SJCRH30 (cell line): Measurements from ENCODE around the gene SLC6A3. TPM values are rescaled to one million over a fixed set of nuclear protein-coding genes. Genes with fewer than 3 reads are reported as not detected.

Experiments used
- DNase-seq, 2 experiments: peaks; one replicate each; pipeline ENCODE4 v3.0.0-alpha.2; 2015 to 2020
- H3K27ac ChIP-seq: fragments of 250-450 bp; sonication (Bioruptor Pico); 2 replicates; pipeline ENCODE4 v1.5.1; 2020; ENCODE audit warnings: mild to moderate bottlenecking, moderate library complexity
- H3K27me3 ChIP-seq: fragments of 250-450 bp; sonication (Bioruptor Pico); 2 replicates; pipeline ENCODE4 v1.5.1; 2020; ENCODE audit warnings: mild to moderate bottlenecking, moderate library complexity
- H3K36me3 ChIP-seq: fragments of 250-450 bp; sonication (Bioruptor Pico); 2 replicates; pipeline ENCODE4 v1.5.1; 2020; ENCODE audit warnings: mild to moderate bottlenecking, moderate library complexity
- H3K4me1 ChIP-seq: fragments of 250-450 bp; sonication (Bioruptor Pico); 2 replicates; pipeline ENCODE4 v1.5.1; 2020; ENCODE audit warnings: mild to moderate bottlenecking, moderate library complexity
- H3K4me3 ChIP-seq: fragments of 250-450 bp; sonication (Bioruptor Pico); 2 replicates; pipeline ENCODE4 v1.5.1; 2020; ENCODE audit warnings: mild to moderate bottlenecking, moderate library complexity
- H3K9me3 ChIP-seq: fragments of 250-450 bp; sonication (Bioruptor Pico); replicated peaks from 2 replicates; pipeline ENCODE4 v1.5.1; 2020; ENCODE audit warnings: mild to moderate bottlenecking, moderate library complexity
- total RNA-seq: library from RNA; depleted of rRNA; stranded (reverse); fragments of >200 nt; shearing (Covaris generic); gene quantifications from 2 replicates; pipeline ENCODE4 v1.2.3, GENCODE V29; 2014

Gene SLC6A3
- total RNA-seq, 1 experiment from 2014 or later: 0.04 TPM

GRCh38 chr5:1392801-1393565 lies 52.3 kb downstream of the SLC6A3 start:
- H3K36me3 ChIP-seq: no peaks in the 10 kb centered on the region
- no peaks in the 10 kb centered on the region for H3K9me3 ChIP-seq
- no peaks in the 10 kb centered on the region for H3K4me1 ChIP-seq
- no peaks in the 10 kb centered on the region for H3K27me3 ChIP-seq
- H3K4me3 ChIP-seq: no peak overlapping the region
- H3K27ac ChIP-seq: no peak overlapping the region
- no peak for DNase-seq

GRCh38 chr5:1392261-1392660 lies 53.0 kb downstream of the SLC6A3 start:
- Histone ChIP-seq H3K36me3 (no peaks in the 10 kb centered on the region), H3K27ac (no peak overlapping the region), H3K4me3 (no peak overlapping the region), H3K27me3 (no peaks in the 10 kb centered on the region), H3K4me1 (no peaks in the 10 kb centered on the region), H3K9me3 (no peaks in the 10 kb centered on the region)
- DNase-seq: no peak

DNA sequence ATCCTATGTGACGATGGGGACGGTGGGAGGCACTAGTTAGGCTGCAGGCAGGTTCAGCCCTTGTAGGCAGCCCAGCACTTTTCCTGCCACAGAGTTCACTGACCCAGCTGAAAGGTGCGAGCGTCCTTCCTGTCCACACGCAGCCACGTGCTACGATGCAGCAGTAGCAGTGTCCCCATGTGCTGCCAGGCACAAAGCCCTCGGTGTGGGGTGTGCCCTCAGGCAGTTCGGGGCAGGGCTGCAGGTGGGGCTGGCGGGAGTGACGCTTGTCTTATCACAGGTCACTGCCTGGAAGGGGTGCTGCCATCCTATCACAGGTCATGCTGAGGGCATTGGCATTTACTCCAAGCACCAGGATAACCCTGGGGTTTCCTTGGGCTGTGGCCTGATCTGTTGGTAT lies 53.5 kb downstream of the SLC6A3 start:
- DNase-seq: no peak
- Histone ChIP-seq H3K4me3 (no peak overlapping the region), H3K4me1 (no peaks in the 10 kb centered on the region), H3K36me3 (no peaks in the 10 kb centered on the region), H3K27me3 (no peaks in the 10 kb centered on the region), H3K9me3 (no peaks in the 10 kb centered on the region), H3K27ac (no peak overlapping the region)

DNA sequence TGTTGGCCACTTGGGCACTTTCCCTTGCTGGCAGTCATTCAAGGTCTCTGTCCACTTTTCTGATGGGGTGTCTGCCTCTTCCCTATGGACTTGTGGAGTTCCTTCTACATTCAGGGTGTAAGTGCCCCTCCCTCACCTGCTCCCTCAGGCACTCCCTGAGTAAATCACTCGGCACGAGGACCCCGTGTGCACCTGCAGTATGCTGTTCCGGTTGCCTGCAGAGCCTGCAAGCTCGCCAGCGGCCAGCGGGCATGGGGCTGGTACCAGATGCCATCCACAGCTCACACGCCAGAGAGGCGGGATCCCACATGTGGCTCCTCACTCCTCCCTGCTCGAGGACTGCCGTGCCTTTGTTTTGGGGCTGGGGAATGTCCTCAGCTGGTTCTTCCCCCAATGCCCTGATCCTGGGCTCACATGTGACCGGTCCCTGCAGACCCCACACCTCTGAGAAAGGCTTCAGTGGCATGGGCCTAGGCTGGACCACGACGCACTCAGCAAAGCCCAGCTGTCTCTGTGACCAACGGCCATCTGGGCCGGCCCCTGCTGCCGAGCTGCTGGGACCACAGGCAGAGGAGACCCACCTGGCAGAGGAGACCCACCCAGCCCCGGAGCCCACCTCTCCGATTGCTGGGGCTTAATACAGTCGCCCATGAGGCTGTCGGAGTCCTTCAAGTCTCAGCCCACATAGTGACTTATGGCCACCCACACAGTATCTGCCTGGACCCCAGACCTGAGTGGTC lies 54.2 kb downstream of the SLC6A3 start:
- Histone ChIP-seq H3K27me3 (no peaks in the 10 kb centered on the region), H3K36me3 (no peaks in the 10 kb centered on the region), H3K4me3 (no peak overlapping the region), H3K4me1 (no peaks in the 10 kb centered on the region), H3K9me3 (no peaks in the 10 kb centered on the region), H3K27ac (no peak overlapping the region)
- no peak for DNase-seq

- Histone ChIP-seq H3K4me1 (no peaks in the 10 kb centered on the region), H3K36me3 (no peaks in the 10 kb centered on the region), H3K9me3 (no peaks in the 10 kb centered on the region), H3K4me3 (no peak overlapping the region), H3K27ac (no peak overlapping the region), H3K27me3 (no peaks in the 10 kb centered on the region)
- no peak for DNase-seq
These were observed 54.9 kb downstream of the SLC6A3 start for GRCh38 chr5:1390333-1390732.

- Histone ChIP-seq H3K4me3 (no peak overlapping the region), H3K27ac (no peak overlapping the region), H3K4me1 (no peaks in the 10 kb centered on the region), H3K9me3 (no peaks in the 10 kb centered on the region), H3K27me3 (no peaks in the 10 kb centered on the region), H3K36me3 (no peaks in the 10 kb centered on the region)
- DNase-seq: no peak
These were observed 56.8 kb downstream of the SLC6A3 start for GRCh38 chr5:1388383-1388967.

DNA sequence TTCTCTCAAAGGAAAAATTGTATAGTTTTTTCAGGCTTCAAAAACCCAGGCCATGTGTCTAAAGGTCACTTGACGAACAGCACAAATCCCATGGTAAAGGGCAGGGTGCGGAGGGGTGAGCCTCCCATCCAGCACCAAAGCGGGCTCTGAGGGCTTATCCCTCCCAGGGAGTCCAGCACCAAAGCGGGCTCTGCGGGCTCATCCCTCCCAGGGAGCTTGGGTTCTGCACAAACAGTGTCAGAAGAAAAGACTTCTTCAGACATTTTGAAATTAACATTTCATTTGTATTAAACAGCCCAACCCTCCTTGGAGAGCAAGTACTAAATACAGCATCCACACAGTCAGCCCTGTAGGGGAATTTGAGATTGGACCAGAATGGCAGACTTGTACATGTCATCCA lies 57.4 kb downstream of the SLC6A3 start:
- no peaks in the 10 kb centered on the region for H3K4me1 ChIP-seq
- no peak overlapping the region for H3K27ac ChIP-seq
- no peaks in the 10 kb centered on the region for H3K9me3 ChIP-seq
- no peak for DNase-seq
- no peaks in the 10 kb centered on the region for H3K36me3 ChIP-seq
- no peaks in the 10 kb centered on the region for H3K27me3 ChIP-seq
- H3K4me3 ChIP-seq: no peak overlapping the region

DNA sequence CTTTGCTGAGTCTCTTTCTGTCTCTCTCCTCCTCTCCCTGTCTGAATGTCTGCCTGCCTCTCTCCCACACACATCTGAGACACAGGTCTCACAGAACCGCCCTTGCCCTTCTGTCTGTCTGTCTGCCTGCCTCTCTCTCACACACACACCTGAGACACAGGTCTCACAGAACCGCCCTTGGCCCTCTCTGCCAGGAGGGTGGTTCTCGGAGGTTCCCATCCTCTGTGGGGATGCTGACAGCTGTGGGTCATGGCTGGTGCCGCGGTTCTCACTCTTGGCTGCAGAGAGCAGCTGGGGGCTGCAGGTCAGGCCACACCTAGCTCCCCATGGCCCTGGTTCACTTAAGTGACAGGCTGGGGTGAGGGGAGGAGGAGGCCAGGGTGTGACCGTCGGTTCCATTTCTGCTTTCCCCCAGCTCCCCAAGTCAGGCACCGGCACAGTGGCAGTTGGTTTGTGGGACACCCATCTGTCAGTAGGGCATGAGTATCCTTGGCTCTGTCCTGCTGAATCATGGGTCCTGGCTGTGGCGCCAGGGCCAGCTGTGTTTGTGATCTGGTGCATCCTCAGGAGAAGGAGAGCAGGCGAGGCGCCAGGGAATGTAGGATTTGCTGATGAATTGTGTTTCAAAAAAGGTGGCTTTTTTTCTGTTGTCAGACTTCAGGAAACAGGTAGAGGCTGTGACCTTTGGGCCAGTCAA lies 58.0 kb downstream of the SLC6A3 start:
- no peaks in the 10 kb centered on the region for H3K36me3 ChIP-seq
- no peak overlapping the region for H3K4me3 ChIP-seq
- H3K9me3 ChIP-seq: no peaks in the 10 kb centered on the region
- DNase-seq: no peak
- H3K27me3 ChIP-seq: no peaks in the 10 kb centered on the region
- no peak overlapping the region for H3K27ac ChIP-seq
- no peaks in the 10 kb centered on the region for H3K4me1 ChIP-seq

DNA sequence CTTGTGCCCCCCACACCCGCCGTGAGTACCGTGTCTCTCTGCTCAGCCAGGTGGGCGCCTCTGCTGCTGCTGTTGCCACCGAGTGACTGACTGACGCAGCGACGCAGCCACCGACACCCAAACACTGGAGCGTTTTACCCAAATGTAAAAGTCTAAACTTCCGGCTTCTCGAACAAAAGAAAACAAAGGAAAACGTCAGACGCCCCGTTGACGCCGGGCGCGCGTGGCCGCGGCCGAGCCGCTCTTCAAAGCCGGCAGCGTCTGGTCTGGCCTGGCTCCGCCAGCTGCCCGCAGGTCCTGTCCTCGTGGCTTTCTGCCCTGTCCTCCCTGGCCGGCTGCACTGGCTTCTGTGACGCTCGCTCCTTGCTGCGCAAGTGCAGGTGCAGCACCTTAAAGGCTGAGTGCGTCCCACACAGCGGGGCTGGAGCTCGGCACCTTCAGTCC lies 58.9 kb downstream of the SLC6A3 start:
- Histone ChIP-seq H3K9me3 (no peaks in the 10 kb centered on the region), H3K27me3 (no peaks in the 10 kb centered on the region), H3K27ac (no peak overlapping the region), H3K4me1 (no peaks in the 10 kb centered on the region), H3K36me3 (no peaks in the 10 kb centered on the region), H3K4me3 (no peak overlapping the region)
- DNase-seq: no peak

- Histone ChIP-seq H3K27ac (no peak overlapping the region), H3K9me3 (no peaks in the 10 kb centered on the region), H3K27me3 (no peaks in the 10 kb centered on the region), H3K4me3 (no peak overlapping the region), H3K4me1 (no peaks in the 10 kb centered on the region), H3K36me3 (no peaks in the 10 kb centered on the region)
- DNase-seq: peak; percentile 29 to 33
These were observed 59.6 kb downstream of the SLC6A3 start for GRCh38 chr5:1385395-1386273.

- DNase-seq: no peak
- H3K36me3 ChIP-seq: no peaks in the 10 kb centered on the region
- no peak overlapping the region for H3K4me3 ChIP-seq
- H3K27ac ChIP-seq: no peak overlapping the region
- H3K4me1 ChIP-seq: no peaks in the 10 kb centered on the region
- H3K9me3 ChIP-seq: no peaks in the 10 kb centered on the region
- H3K27me3 ChIP-seq: no peaks in the 10 kb centered on the region
These were observed 60.7 kb downstream of the SLC6A3 start for GRCh38 chr5:1384521-1384920.

- Histone ChIP-seq H3K27ac (no peak overlapping the region), H3K9me3 (no peaks in the 10 kb centered on the region), H3K4me3 (no peak overlapping the region), H3K27me3 (no peaks in the 10 kb centered on the region), H3K36me3 (no peaks in the 10 kb centered on the region), H3K4me1 (no peaks in the 10 kb centered on the region)
- DNase-seq: no peak
These were observed 61.3 kb downstream of the SLC6A3 start for GRCh38 chr5:1383886-1384401.

DNA sequence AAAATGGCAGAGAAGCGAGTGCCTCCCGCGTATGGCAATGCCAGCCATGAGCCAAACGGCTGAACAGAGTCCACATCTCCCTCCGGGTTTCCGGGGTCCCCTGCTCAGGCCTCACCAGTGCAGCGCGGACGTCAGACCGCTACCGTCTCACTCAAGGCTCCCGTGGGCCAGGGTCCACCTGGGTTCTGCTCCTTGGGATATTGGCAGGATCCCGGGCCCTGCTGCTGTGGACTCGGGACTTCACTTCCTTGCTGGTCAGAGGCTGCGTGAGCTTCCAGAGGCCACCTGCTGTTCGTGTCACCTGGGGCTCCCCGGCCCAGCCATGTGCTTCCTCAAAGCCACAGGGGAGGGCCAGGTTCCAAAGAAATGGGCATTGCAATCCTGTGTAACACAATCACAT lies 61.9 kb downstream of the SLC6A3 start:
- Histone ChIP-seq H3K4me3 (no peak overlapping the region), H3K4me1 (no peaks in the 10 kb centered on the region), H3K27ac (no peak overlapping the region), H3K27me3 (no peaks in the 10 kb centered on the region), H3K36me3 (no peaks in the 10 kb centered on the region), H3K9me3 (no peaks in the 10 kb centered on the region)
- no peak for DNase-seq

GRCh38 chr5:1382248-1382700 lies 63.0 kb downstream of the SLC6A3 start:
- no peaks in the 10 kb centered on the region for H3K27me3 ChIP-seq

More at GRCh38 chr5:1382248-1382700, 63.0 kb downstream of the SLC6A3 start:
- Histone ChIP-seq H3K4me3 (no peak overlapping the region), H3K9me3 (no peaks in the 10 kb centered on the region), H3K36me3 (no peaks in the 10 kb centered on the region), H3K27ac (no peak overlapping the region), H3K4me1 (no peaks in the 10 kb centered on the region)
- no peak for DNase-seq
